SKM-1 (cell line): Measurements from ENCODE around the gene PRKCA.
"Not testable (repeated sequence)": the region's sequence is repeated elsewhere in the genome, so short reads cannot be mapped to it uniquely, and the experiment has no call there.

ENCODE experiments used
- DNase-seq: peaks from one replicate; lab custom pipeline; 2025; ENCODE audit not compliant: unreplicated experiment; lab: John Stamatoyannopoulos, UW

PRKCA gene

DNA sequence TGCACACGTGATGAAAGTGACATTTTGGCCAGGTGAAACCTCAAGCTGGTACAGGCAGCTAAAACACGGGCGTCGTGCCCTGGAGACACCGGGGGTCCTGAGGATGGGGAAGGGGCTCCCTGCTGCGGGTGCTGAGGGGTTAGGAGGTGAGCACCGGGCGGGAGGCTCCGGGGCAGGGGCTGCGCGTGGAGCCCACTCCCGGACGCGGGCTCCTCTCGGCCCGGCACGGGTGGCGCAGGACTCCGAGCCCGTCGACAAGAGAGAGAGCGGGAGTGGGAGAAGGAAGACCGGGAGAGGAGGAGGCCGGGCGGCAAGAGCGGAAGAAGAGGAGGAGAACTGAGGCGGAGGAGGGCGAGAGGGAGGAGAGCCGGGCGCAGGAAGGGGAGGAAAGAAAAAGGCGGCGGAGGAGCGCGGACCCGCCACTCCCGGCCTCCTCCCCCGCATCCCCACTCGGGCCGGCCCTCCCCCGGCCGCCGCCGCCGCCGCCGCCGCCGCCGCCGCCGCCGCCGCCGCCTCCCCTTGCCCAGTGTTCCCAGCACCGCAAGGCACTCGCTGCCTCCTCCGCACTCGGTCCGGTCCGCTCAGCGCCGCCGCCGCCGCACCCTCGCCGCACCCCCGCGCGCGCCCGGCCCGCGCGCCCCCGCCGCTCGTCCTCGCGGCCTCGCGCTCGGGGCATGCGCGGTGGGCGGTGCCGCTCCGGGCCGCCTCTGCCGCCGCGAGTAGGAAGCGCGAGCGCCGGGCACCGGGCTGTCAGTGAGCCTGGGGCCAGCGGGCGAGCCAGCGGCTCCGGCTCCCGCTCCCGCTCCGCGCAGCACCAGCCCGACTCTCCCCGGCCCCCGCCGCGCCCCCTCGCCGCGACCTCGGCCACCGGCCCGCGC is at the start of gene PRKCA:
TSS of gene PRKCA (plus strand) at position 750 of the 878 bp plus-strand sequence.
- peak; percentile 28 for DNase-seq

- DNase-seq, result not testable (repeated sequence)
These were observed 49.0 kb upstream of the PRKCA start for GRCh38 chr17:66253458-66253857.

GRCh38 chr17:66255112-66255511 is 47.3 kb upstream of the PRKCA start:
- DNase-seq, result peak; percentile 48

GRCh38 chr17:66255527-66255971 is 46.9 kb upstream of the PRKCA start:
- no peak for DNase-seq

DNA sequence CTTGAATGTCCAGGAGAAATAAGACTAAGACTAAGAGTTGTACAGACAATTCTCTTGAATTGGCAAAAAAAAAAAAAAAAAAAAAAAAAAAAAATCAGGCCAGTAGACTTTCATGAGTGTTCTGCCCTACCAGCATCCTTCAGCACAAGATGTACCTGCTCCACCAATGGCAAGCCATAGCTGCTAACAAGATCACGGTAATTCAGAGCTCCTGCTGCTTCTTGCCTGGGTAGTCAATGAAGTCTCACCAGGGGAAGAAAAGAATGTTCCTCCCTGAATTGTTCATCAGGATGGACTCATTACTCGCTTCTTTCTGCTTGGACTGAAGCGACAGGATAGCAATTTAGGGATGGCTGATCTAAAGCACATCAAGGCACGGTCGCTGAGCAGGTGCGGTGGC is 42.1 kb upstream of the PRKCA start:
- no peak for DNase-seq

GRCh38 chr17:66260688-66261087 is 41.7 kb upstream of the PRKCA start:
- DNase-seq, result no peak

GRCh38 chr17:66262767-66263166 is 39.6 kb upstream of the PRKCA start:
- DNase-seq, result no peak

- no peak for DNase-seq
These were observed 37.7 kb upstream of the PRKCA start for GRCh38 chr17:66264696-66265095.

DNA sequence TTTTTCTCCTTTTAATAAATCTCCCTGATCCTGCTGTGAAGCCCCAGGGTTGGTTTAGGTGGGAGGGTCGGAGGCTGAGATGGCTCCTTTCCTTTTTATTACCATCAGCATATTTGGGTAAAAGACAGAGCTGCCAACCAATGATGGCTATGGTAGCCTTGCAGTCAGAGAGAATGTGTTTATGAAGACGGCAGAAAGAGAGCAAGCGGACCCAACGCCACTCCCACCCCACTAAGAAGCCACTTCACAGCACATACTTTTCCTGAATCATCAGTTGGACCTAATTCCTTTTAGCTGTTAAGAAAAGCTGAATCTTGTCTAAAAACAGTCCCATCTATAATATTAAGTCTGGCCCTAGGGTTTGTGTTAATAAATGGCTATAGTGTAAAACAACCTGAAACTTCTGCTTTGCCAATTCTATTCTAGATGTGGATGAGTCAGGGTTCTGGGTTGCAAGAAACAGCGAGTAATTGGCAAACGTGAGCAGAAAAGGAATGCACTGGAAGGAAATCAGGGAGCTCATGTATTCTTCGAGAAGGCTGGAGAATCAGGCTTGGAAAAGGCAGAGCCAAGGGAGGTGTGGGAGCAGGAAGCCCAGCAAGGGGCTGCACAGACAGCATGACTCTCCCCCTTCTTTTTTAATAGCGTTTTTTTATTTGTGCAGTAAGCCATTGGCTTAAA is 34.0 kb upstream of the PRKCA start:
- no peak for DNase-seq

DNA sequence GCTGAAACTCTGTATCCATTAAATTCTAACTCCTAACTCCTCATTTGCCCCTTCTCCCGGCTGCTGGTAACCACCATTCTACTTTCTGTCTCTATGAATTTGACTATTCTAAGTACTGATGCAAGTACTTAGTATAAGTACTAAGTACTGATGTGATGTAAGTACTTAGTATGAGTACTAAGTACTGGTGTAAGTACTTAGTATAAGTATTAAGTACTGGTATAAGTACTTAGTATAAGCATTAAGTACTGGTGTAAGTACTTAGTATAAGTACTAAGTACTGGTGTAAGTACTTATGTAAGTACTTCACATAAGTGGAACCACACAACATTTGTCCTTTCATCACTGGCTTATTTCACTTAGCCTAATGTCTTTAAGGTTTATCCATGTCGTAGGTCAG is 32.3 kb upstream of the PRKCA start:
- no peak for DNase-seq

DNA sequence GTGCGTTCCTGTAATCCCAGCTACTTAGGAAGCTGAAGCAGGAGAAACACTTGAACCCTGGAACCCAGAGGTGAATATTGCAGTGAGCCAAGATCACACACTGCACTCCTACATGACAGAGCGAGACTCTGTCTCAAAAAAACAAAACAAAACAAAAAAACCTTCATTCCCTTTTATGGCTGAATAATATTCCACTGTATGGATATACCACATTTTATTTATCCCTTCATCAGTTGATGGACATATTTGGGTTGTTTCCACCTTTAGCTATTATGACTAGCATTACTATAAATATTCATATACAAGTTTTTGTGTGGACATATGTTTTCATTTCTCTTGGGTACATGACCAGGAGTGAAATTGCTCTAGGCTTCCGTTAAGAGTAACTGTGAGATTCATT is 30.9 kb upstream of the PRKCA start:
- DNase-seq, result no peak

DNA sequence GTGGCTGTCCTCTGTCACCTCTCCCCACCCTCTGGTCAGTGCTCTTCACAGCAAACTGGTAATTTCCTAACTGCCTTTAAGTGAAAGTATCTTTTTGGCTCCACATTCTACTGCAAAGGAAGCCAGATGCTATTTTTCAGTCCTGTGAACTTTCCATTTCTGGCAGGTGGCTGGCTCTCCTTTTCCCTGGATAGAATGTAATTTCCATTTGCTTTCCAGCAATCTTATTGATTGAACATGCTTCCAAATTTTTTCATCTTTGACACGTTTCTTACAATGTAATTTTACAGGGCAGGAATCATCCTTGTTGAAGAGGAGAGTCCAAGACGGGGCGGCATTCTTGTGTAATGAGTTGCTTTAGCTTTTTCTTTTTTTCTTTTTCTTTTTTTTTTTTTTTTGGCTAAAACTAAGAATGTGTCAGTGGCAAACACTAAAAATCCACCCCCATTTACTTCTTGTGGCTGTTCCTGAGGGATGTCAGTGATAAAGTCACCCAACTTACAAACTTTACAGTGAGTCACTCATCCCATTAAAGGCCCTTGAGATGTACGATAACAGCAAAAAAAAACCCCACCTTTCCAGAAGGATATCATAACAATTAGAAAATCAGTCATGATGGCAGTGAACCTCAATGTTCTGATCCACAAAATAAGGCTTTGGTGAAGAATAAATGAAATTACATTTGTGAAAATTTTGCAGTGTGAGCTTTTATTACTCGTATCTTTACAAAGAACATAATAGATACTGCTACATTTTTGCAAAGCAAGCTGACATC is 29.4 kb upstream of the PRKCA start:
- DNase-seq, result no peak

- no peak for DNase-seq
These were observed 28.9 kb upstream of the PRKCA start for GRCh38 chr17:66273586-66273848.

- DNase-seq, result no peak
These were observed 26.8 kb upstream of the PRKCA start for GRCh38 chr17:66275651-66276050.

DNA sequence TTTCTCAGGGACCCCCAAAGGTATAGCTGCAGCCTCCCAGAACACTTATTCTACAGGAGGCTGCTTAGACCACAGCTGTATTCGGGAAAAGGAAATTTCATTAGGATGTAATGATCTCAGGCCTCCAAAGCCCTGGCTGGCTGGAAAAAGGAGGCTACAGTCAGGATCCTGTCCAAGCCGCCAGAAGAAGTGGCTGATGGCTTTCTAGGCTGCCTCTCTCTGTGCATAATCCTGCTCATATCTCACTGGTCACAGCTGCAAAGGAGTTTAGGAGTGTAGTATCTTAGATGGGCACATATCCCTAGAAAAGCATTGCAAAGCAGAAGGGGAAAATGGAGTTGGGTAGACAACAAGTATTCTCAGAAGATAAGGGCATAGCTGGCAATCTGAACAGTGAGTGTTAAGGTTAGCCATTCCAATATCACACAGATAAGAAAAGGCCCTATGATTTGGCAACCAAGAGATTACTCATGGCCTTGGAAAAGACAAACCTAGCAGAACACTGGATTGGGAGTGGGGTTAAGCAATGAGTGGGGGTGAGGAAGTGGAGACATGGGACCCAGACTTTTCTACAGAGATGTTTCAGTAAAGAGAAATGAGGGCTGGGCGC is 26.0 kb upstream of the PRKCA start:
- no peak for DNase-seq

DNA sequence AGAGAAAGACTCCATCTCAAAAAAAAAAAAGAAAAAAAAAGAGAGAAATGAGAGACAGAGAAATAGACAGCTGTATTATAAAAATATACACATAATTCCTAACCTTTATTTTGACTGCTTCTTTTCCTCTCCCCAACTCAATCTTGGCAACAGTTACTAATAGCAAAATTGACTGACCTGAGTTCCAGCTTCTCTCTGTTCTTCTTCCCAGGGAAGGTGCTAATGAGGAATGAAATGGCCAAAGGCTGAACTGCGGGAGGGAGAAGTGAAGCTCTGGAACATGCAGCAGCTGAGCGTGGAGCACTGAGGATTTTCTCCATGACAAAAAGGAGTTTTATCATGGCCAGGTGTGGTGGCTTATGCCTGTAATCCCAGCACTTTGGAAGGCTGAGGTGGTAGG is 25.2 kb upstream of the PRKCA start:
- DNase-seq, result no peak

DNA sequence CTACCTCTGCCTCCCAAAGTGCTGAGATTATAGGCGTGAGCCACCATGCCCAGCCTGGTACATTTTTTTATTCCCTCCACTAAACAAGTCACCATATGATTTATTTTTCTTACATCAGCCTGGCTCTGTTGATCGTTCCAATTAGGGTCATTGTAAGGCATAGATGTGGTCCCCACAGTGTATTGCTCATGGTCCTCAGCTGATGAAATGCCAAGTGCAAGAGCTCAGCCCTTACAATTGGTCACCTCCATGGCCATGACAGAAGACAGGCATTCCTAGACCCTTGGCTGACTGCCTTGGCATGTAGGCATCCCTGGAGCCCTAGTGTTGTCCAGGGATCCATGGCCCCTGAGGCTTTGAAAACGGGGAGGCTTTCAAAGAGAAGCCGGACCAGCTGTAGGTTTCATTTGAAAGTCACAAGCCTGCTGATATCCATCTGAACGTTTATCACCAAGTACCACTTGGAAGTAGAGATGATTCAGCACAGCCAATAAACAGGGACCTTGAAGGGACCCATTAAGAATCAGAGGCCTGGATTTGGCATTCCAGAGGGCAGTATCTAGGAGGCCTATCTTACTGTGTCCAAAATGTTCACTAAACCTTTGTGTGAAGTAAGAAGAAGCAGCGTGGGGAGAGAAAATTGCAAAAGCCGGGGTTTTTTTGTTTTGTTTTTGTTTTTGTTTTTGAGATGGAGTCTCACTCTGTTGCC is 20.6 kb upstream of the PRKCA start:
- no peak for DNase-seq

GRCh38 chr17:66283296-66283934 is 19.0 kb upstream of the PRKCA start:
- DNase-seq, result no peak

- DNase-seq, result no peak
These were observed 18.4 kb upstream of the PRKCA start for GRCh38 chr17:66283971-66284370.

DNA sequence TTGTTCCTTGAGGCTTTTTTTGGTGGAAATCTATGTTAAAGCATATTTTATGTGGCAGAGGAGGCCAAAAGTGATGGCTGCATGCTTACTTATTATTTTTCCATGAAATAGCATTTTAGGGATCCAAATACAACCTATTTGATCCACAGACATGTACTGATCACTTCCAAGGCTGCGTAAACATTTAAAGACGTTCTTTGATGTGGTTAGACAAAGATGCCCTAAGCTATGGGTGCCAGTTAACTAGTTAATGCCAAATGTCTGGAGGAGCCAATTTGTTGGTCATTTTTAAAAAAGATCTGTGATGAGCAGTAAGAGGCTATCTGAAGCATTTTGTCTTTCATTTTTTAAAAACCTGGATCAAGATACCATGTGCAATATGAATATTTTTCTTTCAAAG is 17.3 kb upstream of the PRKCA start:
- no peak for DNase-seq
